Prostate gland (tissue), 2 donors: ENCODE measurements around the gene PGA4.

Source experiments
- CTCF ChIP-seq, 4 experiments: fragments of 200-600 bp in 2 of 4; fragments of 450-650 bp in 2 of 4; sonication (generic) in 2 of 4; IDR thresholded peaks; 1 replicate in 3 of 4; 2 replicates in 1 of 4; pipeline ENCODE4 v1.5.1; 2016 to 2019; ENCODE audit warnings: antibody characterized with exemption in 4 of 4, mild to moderate bottlenecking in 2 of 4, moderate library complexity in 2 of 4
- POLR2A ChIP-seq: fragments of 450-650 bp; IDR thresholded peaks from one replicate; pipeline ENCODE4 v1.6.1; 2016; ENCODE audit warnings: antibody characterized with exemption, mild to moderate bottlenecking

- TF ChIP-seq CTCF (IDR thresholded peaks at IDR 0.05) (no peak), POLR2A (no peak)
These were observed 32.2 kb upstream of the PGA4 start for GRCh38 chr11:61189933-61190332.
